Spleen (tissue), 7 donors: ENCODE data around the gene NRXN3.

ENCODE experiments used
- POLR2A ChIP-seq, 3 donors: fragments of 450-650 bp; IDR thresholded peaks; one replicate each; pipeline ENCODE4 v1.5.1; 2017; ENCODE audit warnings: antibody characterized with exemption in 3 of 3, mild to moderate bottlenecking in 1 of 3
- POLR2AphosphoS5 ChIP-seq, 3 donors: sonication (generic); formaldehyde crosslinking; IDR thresholded peaks; one replicate each; pipeline ENCODE4 v1.5.1; 2017; ENCODE audit warnings: antibody characterized with exemption in 3 of 3
- TF ChIP-seq, protein P1 (sequence below), 11 experiments: fragments of 200-600 bp in 7 of 11; fragments of 450-650 bp in 4 of 11; sonication (generic) in 4 of 11; IDR thresholded peaks in 8 of 11; conservative IDR thresholded peaks in 3 of 11; 1 replicate in 7 of 11; 2 replicates in 4 of 11; pipeline versions ENCODE4 v1.4.0 to v1.8.0; 2016 to 2021; ENCODE audit warnings: antibody characterized with exemption in 11 of 11, inconsistent platforms in 4 of 11, mild to moderate bottlenecking in 1 of 11
- donor health status: DM: no; HTN: no; CAD: no; lungs with moderate emphysema.
- donor health status: DM: no; HTN: no; CAD: no.
- donor health status: DM: no; HTN: no; CAD: no.

DNA sequence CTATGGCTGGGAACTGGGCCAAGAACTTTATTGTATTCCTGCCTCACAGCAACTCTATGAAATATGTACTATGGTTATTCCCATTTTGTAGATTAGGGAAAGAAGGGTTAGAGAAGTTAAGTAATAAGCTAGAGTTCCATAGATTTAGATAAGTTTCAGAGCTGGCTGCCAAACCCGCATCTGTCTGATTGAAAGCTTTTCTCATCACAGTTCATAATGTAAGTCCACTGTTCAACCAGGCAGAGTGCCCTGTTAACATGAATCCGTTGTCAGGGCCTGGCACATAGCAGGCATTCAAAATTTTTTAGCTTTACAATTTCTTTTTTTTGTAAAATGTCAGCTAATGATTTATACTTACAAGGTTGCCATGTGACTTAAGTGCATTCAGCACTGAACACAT is 467.3 kb downstream of the NRXN3 start:
- TF ChIP-seq, protein P1, sequence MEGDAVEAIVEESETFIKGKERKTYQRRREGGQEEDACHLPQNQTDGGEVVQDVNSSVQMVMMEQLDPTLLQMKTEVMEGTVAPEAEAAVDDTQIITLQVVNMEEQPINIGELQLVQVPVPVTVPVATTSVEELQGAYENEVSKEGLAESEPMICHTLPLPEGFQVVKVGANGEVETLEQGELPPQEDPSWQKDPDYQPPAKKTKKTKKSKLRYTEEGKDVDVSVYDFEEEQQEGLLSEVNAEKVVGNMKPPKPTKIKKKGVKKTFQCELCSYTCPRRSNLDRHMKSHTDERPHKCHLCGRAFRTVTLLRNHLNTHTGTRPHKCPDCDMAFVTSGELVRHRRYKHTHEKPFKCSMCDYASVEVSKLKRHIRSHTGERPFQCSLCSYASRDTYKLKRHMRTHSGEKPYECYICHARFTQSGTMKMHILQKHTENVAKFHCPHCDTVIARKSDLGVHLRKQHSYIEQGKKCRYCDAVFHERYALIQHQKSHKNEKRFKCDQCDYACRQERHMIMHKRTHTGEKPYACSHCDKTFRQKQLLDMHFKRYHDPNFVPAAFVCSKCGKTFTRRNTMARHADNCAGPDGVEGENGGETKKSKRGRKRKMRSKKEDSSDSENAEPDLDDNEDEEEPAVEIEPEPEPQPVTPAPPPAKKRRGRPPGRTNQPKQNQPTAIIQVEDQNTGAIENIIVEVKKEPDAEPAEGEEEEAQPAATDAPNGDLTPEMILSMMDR (IDR thresholded peaks at IDR 0.05 in 8 of 11, conservative IDR thresholded peaks at IDR 0.05 in 3 of 11), result no peak
- TF ChIP-seq POLR2A (IDR thresholded peaks at IDR 0.05) (no peak), POLR2AphosphoS5 (IDR thresholded peaks at IDR 0.05) (no peak)
